GM12878 (cell line): ENCODE measurements around the gene GRK6. TPM values are rescaled to one million over a fixed set of nuclear protein-coding genes. Genes with fewer than 3 reads are reported as not detected.

Source experiments
- ATAC-seq: fragments of 200-7000 bp; cut with Tn5 transposase; 3 replicates; pipeline ENCODE4 v1.9.1; 2020; ENCODE audit warnings: mild to moderate bottlenecking, moderate library complexity
- BruUV-seq: library from RNA; stranded (reverse); fragments of 400-500 nt; replicated peaks from 2 replicates; lab custom pipeline; 2021; lab: Mats Ljungman, UMichigan
- CTCF ChIA-PET: fragments of 300-600 bp; sonication (Branson Sonifier 250); formaldehyde crosslinking; extraction: SDS; loops from one replicate; lab custom pipeline; 2021; ENCODE audit warnings: inconsistent platforms; lab: Yijun Ruan, JAX
- POLR2A ChIA-PET: fragments of 350-600 bp; formaldehyde crosslinking; extraction: SDS; loops from one replicate; lab custom pipeline; 2021; ENCODE audit warnings: inconsistent platforms; lab: Charles Lee
- RAD21 ChIA-PET: fragments of 300-600 bp; sonication (Branson Sonifier 250); formaldehyde crosslinking; loops from one replicate; lab custom pipeline; 2023; ENCODE audit warnings: antibody characterized with exemption; ENCODE audit not compliant: unreplicated experiment; lab: Charles Lee
- SMC1A ChIA-PET: fragments of 300-600 bp; sonication (Branson Sonifier 250); formaldehyde crosslinking; loops from one replicate; lab custom pipeline; 2023; ENCODE audit not compliant: unreplicated experiment, uncharacterized antibody; lab: Charles Lee
- DNase-seq: peaks from one replicate; pipeline ENCODE4 v3.0.0-alpha.2; 2011; ENCODE audit warnings: low read depth, low spot score
- FAIRE-seq: peaks from 3 replicates; lab custom pipeline; 2011; peaks lifted over from hg19 to GRCh38; lab: Jason Lieb, UNC
- H2AFZ ChIP-seq: 2 replicates; pipeline ENCODE4 v1.6.0; 2011; ENCODE audit warnings: low read depth, low read length, control low read depth; ENCODE audit not compliant: control insufficient read depth
- H3K27ac ChIP-seq: 2 replicates; pipeline ENCODE4 v1.5.1; 2011; ENCODE audit warnings: control low read depth; ENCODE audit not compliant: control insufficient read depth, insufficient read depth
- H3K27me3 ChIP-seq, 2 experiments: replicated peaks in 1 of 2; 2 replicates each; pipeline versions ENCODE4 v1.6.0 to v1.6.1; 2011; ENCODE audit warnings: low read length in 1 of 2; ENCODE audit not compliant: control insufficient read depth in 2 of 2, insufficient read depth in 2 of 2
- H3K36me3 ChIP-seq, 2 experiments: 2 replicates each; pipeline ENCODE4 v1.5.1; 2011; ENCODE audit warnings: low read length in 1 of 2; ENCODE audit not compliant: control insufficient read depth in 2 of 2, insufficient read depth in 2 of 2
- H3K4me1 ChIP-seq: 2 replicates; pipeline ENCODE4 v1.6.1; 2011; ENCODE audit warnings: mild to moderate bottlenecking, low read length, moderate library complexity, mixed read lengths; ENCODE audit not compliant: control insufficient read depth, insufficient read depth
- H3K4me2 ChIP-seq: 2 replicates; pipeline ENCODE4 v1.6.0; 2011; ENCODE audit warnings: control low read depth; ENCODE audit not compliant: control insufficient read depth, insufficient read depth
- H3K4me3 ChIP-seq: fragments of 200-600 bp; sonication (generic); 2 replicates; pipeline ENCODE4 v1.5.1; 2016
- H3K79me2 ChIP-seq: 2 replicates; pipeline ENCODE4 v1.6.0; 2011; ENCODE audit warnings: low read length; ENCODE audit not compliant: control insufficient read depth, insufficient read depth
- H3K9ac ChIP-seq: 2 replicates; pipeline ENCODE4 v1.8.0; 2011; ENCODE audit warnings: low read length, control low read depth, mixed read lengths; ENCODE audit not compliant: control insufficient read depth, insufficient read depth
- H3K9me3 ChIP-seq: replicated peaks from 3 replicates; pipeline ENCODE4 v1.5.1; 2011; ENCODE audit warnings: mild to moderate bottlenecking, low read length; ENCODE audit not compliant: control insufficient read depth, insufficient read depth
- H4K20me1 ChIP-seq: 2 replicates; pipeline ENCODE4 v1.6.0; 2011; ENCODE audit not compliant: control insufficient read depth, insufficient read depth
- ATF2 ChIP-seq: IDR thresholded peaks from 2 replicates; pipeline ENCODE4 v1.6.1; 2012; ENCODE audit warnings: low read length, inconsistent platforms
- BACH1 ChIP-seq: fragments of 450-650 bp; IDR thresholded peaks from 2 replicates; pipeline ENCODE4 v1.6.1; 2017; ENCODE audit warnings: mild to moderate bottlenecking, borderline replicate concordance
- BHLHE40 ChIP-seq, 2 experiments: fragments of 450-650 bp in 1 of 2; IDR thresholded peaks; 2 replicates each; pipeline ENCODE4 v1.6.1; 2011 to 2017; ENCODE audit warnings: low read depth in 2 of 2, borderline replicate concordance in 1 of 2, improper control_type of control experiment in 1 of 2, low read length in 1 of 2, mild to moderate bottlenecking in 1 of 2
- CTCF ChIP-seq, 3 experiments: IDR thresholded peaks in 2 of 3; conservative IDR thresholded peaks in 1 of 3; 2 replicates each; pipeline ENCODE4 v1.5.1; 2011; ENCODE audit warnings: low read depth in 3 of 3, low read length in 3 of 3, mild to moderate bottlenecking in 3 of 3, control low read depth in 2 of 3, moderate library complexity in 2 of 3, inconsistent platforms in 1 of 3, mixed read lengths in 1 of 3; ENCODE audit not compliant: control insufficient read depth in 2 of 3, insufficient read depth in 1 of 3; ENCODE audit errors: extremely low read depth in 1 of 3
- GATAD2B ChIP-seq: fragments of 450-650 bp; conservative IDR thresholded peaks from 2 replicates; pipeline ENCODE4 v1.6.1; 2017; ENCODE audit warnings: low read depth, mild to moderate bottlenecking, moderate library complexity
- LARP7 ChIP-seq: fragments of 450-650 bp; IDR thresholded peaks from 2 replicates; pipeline ENCODE4 v1.6.1; 2017; ENCODE audit warnings: mild to moderate bottlenecking
- NBN ChIP-seq: fragments of 450-650 bp; IDR thresholded peaks from 2 replicates; pipeline ENCODE4 v1.6.1; 2016
- RAD21 ChIP-seq: IDR thresholded peaks from 2 replicates; pipeline ENCODE4 v1.6.1; 2011; ENCODE audit warnings: mild to moderate bottlenecking, low read depth, low read length, moderate library complexity; ENCODE audit not compliant: insufficient read depth
- SMARCA5 ChIP-seq: fragments of 450-650 bp; IDR thresholded peaks from 2 replicates; pipeline ENCODE4 v1.6.1; 2017; ENCODE audit warnings: mild to moderate bottlenecking
- YBX1 ChIP-seq: fragments of 450-650 bp; IDR thresholded peaks from 2 replicates; pipeline ENCODE4 v1.6.1; 2016; ENCODE audit warnings: antibody characterized with exemption
- ZNF687 ChIP-seq: fragments of 450-650 bp; IDR thresholded peaks from 2 replicates; pipeline ENCODE4 v1.6.1; 2017; ENCODE audit warnings: mild to moderate bottlenecking, moderate library complexity
- WGBS: methylation state at CpG from one replicate; pipeline ENCODE4 v1.1.6; 2016; ENCODE audit warnings: low lambda C conversion rate; ENCODE audit not compliant: insufficient replicate concordance, insufficient coverage; ENCODE audit errors: missing lambda C conversion rate; 5-methylcytosine and 5-hydroxymethylcytosine counted together
- in situ Hi-C: fragments of 300-500 bp; cut with MboI; formaldehyde crosslinking; loops from 9 replicates; pipeline ENCODE4 v1.14.3; 2018; ENCODE audit warnings: mixed read lengths
- intact Hi-C: fragments of 100-400 bp; cut with micrococcal nuclease; formaldehyde crosslinking; loops from one replicate; pipeline ENCODE4 v1.14.2; 2022; ENCODE audit not compliant: unreplicated experiment
- polyA plus RNA-seq, 11 experiments: library from polyadenylated mRNA; depleted of rRNA in 4 of 11; unstranded in 6 of 11; stranded (reverse) in 5 of 11; fragments of >200 nt; fragmentation: Nextera tagmentation in 4 of 11; fragmentation: Illumina TruSeq in 1 of 11; extraction: Ambion mirVana in 4 of 11; extraction: Trizol in 1 of 11; gene quantifications; 1 replicate in 1 of 11; 2 replicates in 10 of 11; pipeline versions ENCODE4 v1.2.1 to v1.2.3, GENCODE V29; 2011 to 2016; ENCODE audit warnings: inconsistent platforms in 2 of 11, missing spikeins in 2 of 11, low read depth in 1 of 11
- total RNA-seq, 4 experiments: library from RNA; depleted of rRNA in 3 of 4; stranded (reverse); fragments of >200 nt in 3 of 4; fragmentation: Illumina TruSeq in 1 of 4; extraction: Trizol in 1 of 4; gene quantifications; 2 replicates each; pipeline versions ENCODE4 v1.2.1 to v1.2.3, GENCODE V29; 2013 to 2021
- TF ChIP-seq, protein P1 (sequence below): fragments of 450-650 bp; IDR thresholded peaks from 2 replicates; pipeline ENCODE4 v1.6.1; 2016; ENCODE audit warnings: mild to moderate bottlenecking

GRK6 gene
- total and polyA plus RNA-seq, 10 of the 15 experiments (the other 5 are each of a cell fraction or from before 2014, with no cell fraction given), result 0.79 to 124 (median 41.6) TPM

GRCh38 chr5:177402271-177403043 lies 24.0 kb upstream of the GRK6 start:
- DNase-seq (no peak), FAIRE-seq (peak; percentile 18), ATAC-seq (peak; percentile 34)
- Histone ChIP-seq H3K27ac (no peak overlapping the region), H3K4me3 (peak overlapping the region; percentile 79), H3K27me3 (no peaks in the 10 kb centered on the region; a peak in 1 of 4 replicates), H2AFZ (peak overlapping the region; percentile 88), H3K4me2 (peak overlapping the region; percentile 87), H3K9me3 (no peaks in the 10 kb centered on the region), H4K20me1 (no peaks in the 10 kb centered on the region), H3K4me1 (peaks cover 28% of the 10 kb centered on the region), H3K9ac (peak overlapping the region; percentile 49; the same call in 1 of the 2 replicates), H3K36me3 (no peaks in the 10 kb centered on the region), H3K79me2 (no peaks in the 10 kb centered on the region)
- POLR2A ChIA-PET, result interaction anchor here (0.5 to 11.0 kb wide), 12 partner anchors 9 to 390 kb away, joined by 3 to 174 read pairs (median 4); partner anchors contain the start of genes GRK6 and PRR7
- RAD21 ChIA-PET, result interaction anchor here (0.7 to 6.5 kb wide), 18 partner anchors 10 to 100 kb away, joined by 3 to 291 read pairs (median 8); partner anchors contain the start of genes GRK6, PDLIM7 and PRR7
- SMC1A ChIA-PET, result interaction anchor here (0.6 to 7.4 kb wide), 20 partner anchors 12 to 101 kb away, joined by 3 to 105 read pairs (median 6); partner anchors contain the start of genes GRK6 and PRR7
- CTCF ChIA-PET, result interaction anchor here (0.5 to 8.3 kb wide), 28 partner anchors 11 to 291 kb away, joined by 3 to 391 read pairs (median 8); partner anchors contain the start of genes GRK6, LMAN2, MXD3 and PDLIM7
- BruUV-seq, result no TSS peak
- 38% methylated on average over 47 of the region's 49 CpGs for WGBS
- intact Hi-C loops (loop anchor here (1.0 kb wide), 2 partner anchors 25 to 84 kb away; no protein-coding TSS in a partner anchor), in situ Hi-C loops (no loop called here)
- peak; percentile 56; the same call in 1 of the 2 replicates for TF ChIP-seq GATAD2B
- TF ChIP-seq ZNF687, result peak; percentile 98
- TF ChIP-seq YBX1, result no peak
- TF ChIP-seq, protein P1, sequence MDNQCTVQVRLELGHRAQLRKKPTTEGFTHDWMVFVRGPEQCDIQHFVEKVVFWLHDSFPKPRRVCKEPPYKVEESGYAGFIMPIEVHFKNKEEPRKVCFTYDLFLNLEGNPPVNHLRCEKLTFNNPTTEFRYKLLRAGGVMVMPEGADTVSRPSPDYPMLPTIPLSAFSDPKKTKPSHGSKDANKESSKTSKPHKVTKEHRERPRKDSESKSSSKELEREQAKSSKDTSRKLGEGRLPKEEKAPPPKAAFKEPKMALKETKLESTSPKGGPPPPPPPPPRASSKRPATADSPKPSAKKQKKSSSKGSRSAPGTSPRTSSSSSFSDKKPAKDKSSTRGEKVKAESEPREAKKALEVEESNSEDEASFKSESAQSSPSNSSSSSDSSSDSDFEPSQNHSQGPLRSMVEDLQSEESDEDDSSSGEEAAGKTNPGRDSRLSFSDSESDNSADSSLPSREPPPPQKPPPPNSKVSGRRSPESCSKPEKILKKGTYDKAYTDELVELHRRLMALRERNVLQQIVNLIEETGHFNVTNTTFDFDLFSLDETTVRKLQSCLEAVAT, result 0 out of 2 replicates have a peak, but pooled peaks have one; percentile 23
- peak; percentile 31; the same call in 1 of the 2 replicates for TF ChIP-seq RAD21
- TF ChIP-seq BACH1, result 0 out of 2 replicates have a peak, but pooled peaks have one; percentile 41
- peak; percentile 71; the same call in 1 of the 2 replicates for TF ChIP-seq SMARCA5
- TF ChIP-seq CTCF (IDR thresholded peaks at IDR 0.05 in 2 of 3, conservative IDR thresholded peaks at IDR 0.05 in 1 of 3; ENCODE audit: control insufficient read depth in 2 of 3, extremely low read depth in 1 of 3, insufficient read depth in 1 of 3, low read depth in 3 of 3, low read length in 3 of 3), result peak; percentile 36 to 70 (median 53); a peak in 5 of 6 replicates
- no peak for TF ChIP-seq ATF2
- peak; percentile 64; the same call in 1 of the 2 replicates for TF ChIP-seq LARP7
- TF ChIP-seq BHLHE40 (IDR thresholded peaks at IDR 0.05; ENCODE audit: borderline replicate concordance in 1 of 2, low read depth in 2 of 2, low read length in 1 of 2), result peak; percentile 9 to 59; a peak in 1 of 4 replicates
- peak; percentile 77 for TF ChIP-seq NBN
